Calu3 (cell line): ENCODE measurements around the gene KCNT1. TPM values are rescaled to one million over a fixed set of nuclear protein-coding genes. Genes with fewer than 3 reads are reported as not detected.
"Not testable (repeated sequence)": the region's sequence is repeated elsewhere in the genome, so short reads cannot be mapped to it uniquely, and the experiment has no call there.

Source experiments
- BruUV-seq: library from RNA; stranded (reverse); fragments of 400-500 nt; replicated peaks from 2 replicates; lab custom pipeline; 2021; lab: Mats Ljungman, UMichigan
- CTCF ChIA-PET: fragments of 300-600 bp; sonication (Branson Sonifier 250); formaldehyde crosslinking; loops from one replicate; lab custom pipeline; 2022; ENCODE audit warnings: antibody characterized with exemption; lab: Charles Lee
- DNase-seq: peaks from one replicate; pipeline ENCODE4 v3.0.0; 2022
- H3K27ac Mint-ChIP-seq: one replicate; pipeline ENCODE4 v1.8.0; 2022; ENCODE audit warnings: mixed read lengths; ENCODE audit not compliant: unreplicated experiment
- H3K27me3 Mint-ChIP-seq: one replicate; pipeline ENCODE4 v1.8.0; 2022; ENCODE audit warnings: mixed read lengths; ENCODE audit not compliant: unreplicated experiment
- H3K36me3 Mint-ChIP-seq: one replicate; pipeline ENCODE4 v1.8.0; 2022; ENCODE audit warnings: mild to moderate bottlenecking, moderate library complexity, mixed read lengths; ENCODE audit not compliant: insufficient read depth, unreplicated experiment
- H3K4me1 Mint-ChIP-seq: one replicate; pipeline ENCODE4 v1.8.0; 2022; ENCODE audit warnings: mild to moderate bottlenecking, low read depth, mixed read lengths; ENCODE audit not compliant: unreplicated experiment
- H3K4me3 Mint-ChIP-seq: one replicate; pipeline ENCODE4 v1.8.0; 2022; ENCODE audit warnings: mild to moderate bottlenecking, low read depth, moderate library complexity, mixed read lengths; ENCODE audit not compliant: unreplicated experiment
- H3K9me3 Mint-ChIP-seq: one replicate; pipeline ENCODE4 v1.8.0; 2022; ENCODE audit warnings: low read depth, mixed read lengths; ENCODE audit not compliant: unreplicated experiment
- intact Hi-C: fragments of 100-400 bp; cut with micrococcal nuclease; formaldehyde crosslinking; loops from one replicate; pipeline ENCODE4 v1.10.0; 2022; ENCODE audit not compliant: unreplicated experiment
- total RNA-seq: library from RNA; stranded (reverse); gene quantifications from 2 replicates; pipeline ENCODE4 v1.2.3, GENCODE V29; 2022
- TF ChIP-seq, protein P1 (sequence below): fragments of 200-600 bp; IDR thresholded peaks from one replicate; pipeline ENCODE4 v1.8.0; 2022; ENCODE audit warnings: antibody characterized with exemption; ENCODE audit not compliant: unreplicated experiment

KCNT1 gene
- total RNA-seq, 1 experiment from 2014 or later, result not detected

DNA sequence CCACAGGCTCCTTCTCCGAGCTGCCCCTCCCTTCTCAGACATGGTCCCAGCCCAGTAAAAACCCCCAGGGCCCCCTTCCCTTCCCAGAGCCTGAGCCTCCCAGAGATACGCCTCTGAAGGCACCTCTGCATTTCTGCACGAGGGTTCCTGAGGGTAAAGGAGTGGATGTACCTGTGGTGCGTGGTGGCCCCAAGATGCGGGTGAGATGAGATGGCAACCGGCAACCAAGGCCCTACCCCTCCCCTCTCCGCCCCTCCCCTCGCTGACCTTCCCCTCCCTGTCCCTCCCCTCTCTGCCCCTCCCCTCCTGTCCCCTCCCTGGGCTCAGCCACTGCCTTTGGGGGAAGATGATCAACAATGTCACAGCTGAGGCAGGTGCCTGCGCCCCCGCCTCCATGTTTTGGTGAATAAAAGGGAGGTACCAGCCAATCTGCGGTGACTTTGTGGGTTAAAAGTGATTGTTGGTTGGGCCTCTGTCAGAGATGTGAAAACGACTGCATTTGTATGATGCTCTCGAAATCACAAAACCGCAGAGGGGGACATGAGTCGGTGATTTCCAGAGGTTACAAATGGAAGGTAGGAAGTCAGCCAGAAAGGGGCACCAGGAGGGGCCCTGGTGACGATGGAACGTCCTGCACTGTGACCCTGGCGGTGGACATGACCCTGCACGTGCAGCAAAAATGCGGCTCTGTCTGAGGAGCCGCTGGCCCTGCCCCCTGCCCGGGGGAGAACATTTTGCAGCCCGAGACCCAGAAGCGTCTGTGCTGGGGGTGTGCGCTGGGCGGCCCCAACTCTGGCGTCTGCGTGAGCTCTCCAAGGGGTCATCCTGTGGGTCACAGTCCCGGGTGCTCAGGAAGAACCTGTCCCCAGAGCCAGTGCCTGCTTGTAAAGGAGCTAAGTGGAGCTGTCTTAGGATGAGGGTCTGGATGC is 35.2 kb upstream of the KCNT1 start:
- intact Hi-C loops, result no loop called here
- CTCF ChIA-PET, result no interaction called here
- no TSS peak for BruUV-seq

DNA sequence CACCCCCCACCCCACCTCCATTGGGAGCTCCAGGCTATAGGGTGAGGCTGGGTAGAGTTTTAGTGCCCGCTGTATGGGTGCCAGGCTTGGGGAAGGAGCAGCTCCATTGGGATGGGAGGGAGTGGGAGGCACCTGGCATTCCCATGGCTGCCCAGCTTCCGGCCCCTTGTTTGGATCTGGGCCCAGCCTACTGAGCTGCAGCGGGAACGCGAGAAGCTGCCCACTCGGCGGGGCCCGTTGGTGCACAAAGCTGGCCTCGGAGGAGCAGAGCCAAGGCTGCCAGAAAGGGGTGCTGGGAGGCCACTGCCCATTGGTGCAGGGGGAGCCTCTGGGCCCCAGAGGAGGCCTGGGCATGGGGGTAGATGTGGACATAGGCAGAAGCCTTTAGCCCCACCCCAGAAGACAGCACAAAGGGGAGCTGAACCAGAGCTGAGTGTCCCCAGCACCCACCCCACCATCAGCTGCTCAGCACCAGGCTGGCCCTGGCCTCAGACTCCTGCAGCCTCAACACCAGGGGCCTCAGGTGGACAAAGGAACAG is 34.5 kb upstream of the KCNT1 start:
- no peaks in the 10 kb centered on the region for H3K4me1 Mint-ChIP-seq
- intact Hi-C loops, result no loop called here
- H3K27ac Mint-ChIP-seq, result no peak overlapping the region
- H3K36me3 Mint-ChIP-seq, result no peaks in the 10 kb centered on the region
- H3K4me3 Mint-ChIP-seq, result no peak overlapping the region
- DNase-seq, result no peak
- CTCF ChIA-PET, result no interaction called here
- peaks cover 55% of the 10 kb centered on the region for H3K27me3 Mint-ChIP-seq
- TF ChIP-seq, protein P1, sequence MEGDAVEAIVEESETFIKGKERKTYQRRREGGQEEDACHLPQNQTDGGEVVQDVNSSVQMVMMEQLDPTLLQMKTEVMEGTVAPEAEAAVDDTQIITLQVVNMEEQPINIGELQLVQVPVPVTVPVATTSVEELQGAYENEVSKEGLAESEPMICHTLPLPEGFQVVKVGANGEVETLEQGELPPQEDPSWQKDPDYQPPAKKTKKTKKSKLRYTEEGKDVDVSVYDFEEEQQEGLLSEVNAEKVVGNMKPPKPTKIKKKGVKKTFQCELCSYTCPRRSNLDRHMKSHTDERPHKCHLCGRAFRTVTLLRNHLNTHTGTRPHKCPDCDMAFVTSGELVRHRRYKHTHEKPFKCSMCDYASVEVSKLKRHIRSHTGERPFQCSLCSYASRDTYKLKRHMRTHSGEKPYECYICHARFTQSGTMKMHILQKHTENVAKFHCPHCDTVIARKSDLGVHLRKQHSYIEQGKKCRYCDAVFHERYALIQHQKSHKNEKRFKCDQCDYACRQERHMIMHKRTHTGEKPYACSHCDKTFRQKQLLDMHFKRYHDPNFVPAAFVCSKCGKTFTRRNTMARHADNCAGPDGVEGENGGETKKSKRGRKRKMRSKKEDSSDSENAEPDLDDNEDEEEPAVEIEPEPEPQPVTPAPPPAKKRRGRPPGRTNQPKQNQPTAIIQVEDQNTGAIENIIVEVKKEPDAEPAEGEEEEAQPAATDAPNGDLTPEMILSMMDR, result no peak
- BruUV-seq, result no TSS peak
- no peaks in the 10 kb centered on the region for H3K9me3 Mint-ChIP-seq

More for the DNA sequence above, 35.2 kb upstream of the KCNT1 start:
- H3K4me1 Mint-ChIP-seq, result no peaks in the 10 kb centered on the region
- no peak for DNase-seq
- H3K36me3 Mint-ChIP-seq, result no peaks in the 10 kb centered on the region
- no peaks in the 10 kb centered on the region for H3K9me3 Mint-ChIP-seq
- no peak overlapping the region for H3K27ac Mint-ChIP-seq
- peaks cover 48% of the 10 kb centered on the region for H3K27me3 Mint-ChIP-seq
- H3K4me3 Mint-ChIP-seq, result no peak overlapping the region
- TF ChIP-seq, protein P1, result no peak

DNA sequence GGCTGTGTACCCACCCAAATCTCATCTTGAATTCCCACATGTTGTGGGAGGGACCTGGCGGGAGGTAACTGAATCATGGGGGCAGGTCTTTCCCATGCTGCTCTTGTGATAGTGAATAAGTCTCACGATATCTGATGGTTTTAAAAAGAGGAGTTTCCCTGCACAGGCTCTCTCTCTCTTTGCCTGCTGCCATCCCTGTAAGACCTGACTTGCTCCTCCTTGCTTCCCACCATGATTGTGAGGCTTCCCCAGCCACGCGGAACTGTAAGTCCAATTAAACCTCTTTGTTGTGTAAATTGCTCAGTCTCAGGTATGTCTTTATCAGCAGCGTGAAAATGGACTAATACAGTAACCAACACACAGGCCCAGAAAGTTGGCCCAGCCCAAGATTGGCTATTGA is 33.0 kb upstream of the KCNT1 start:
- DNase-seq, BruUV-seq, H3K4me1 Mint-ChIP-seq, H3K4me3 Mint-ChIP-seq, CTCF ChIA-PET, intact Hi-C loops, H3K36me3 Mint-ChIP-seq, H3K9me3 Mint-ChIP-seq, H3K27ac Mint-ChIP-seq: not testable (repeated sequence)
- peaks cover 66% of the 10 kb centered on the region for H3K27me3 Mint-ChIP-seq

DNA sequence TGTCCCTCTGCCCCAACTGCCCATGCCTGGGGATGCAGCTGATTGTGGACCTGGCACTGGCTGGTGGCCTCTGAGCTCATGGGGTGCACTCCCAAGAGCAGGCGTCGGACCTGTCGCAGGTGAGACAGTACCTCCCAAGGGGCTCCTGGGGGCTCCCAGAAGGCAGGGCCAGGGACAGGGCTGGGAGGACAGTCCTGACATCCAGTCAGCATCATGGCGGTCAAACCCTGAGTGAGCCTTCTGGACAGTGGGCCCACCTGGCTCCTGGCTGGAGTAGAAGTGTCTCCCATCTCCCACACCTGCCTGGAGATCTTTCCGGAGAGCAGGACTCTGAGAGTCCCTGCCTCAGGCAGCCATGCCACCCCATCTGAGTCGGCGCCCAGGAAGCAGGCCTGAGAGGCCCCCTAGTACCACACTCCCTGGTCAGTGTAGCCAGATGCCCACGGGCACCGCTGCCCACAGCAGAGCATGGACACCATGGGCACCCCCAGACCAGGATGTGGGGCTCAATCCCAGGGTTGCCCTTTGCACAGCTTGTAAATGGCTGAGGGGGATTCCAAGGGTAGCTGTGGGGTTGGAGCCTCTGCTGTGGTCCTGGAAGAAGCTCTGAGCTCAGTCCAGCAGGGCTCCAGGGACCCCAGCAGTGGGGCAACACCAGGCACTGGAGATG is 32.2 kb upstream of the KCNT1 start:
- Mint-ChIP-seq H3K27ac (no peak overlapping the region), H3K27me3 (peaks cover 66% of the 10 kb centered on the region), H3K36me3 (no peaks in the 10 kb centered on the region), H3K9me3 (no peaks in the 10 kb centered on the region), H3K4me1 (no peaks in the 10 kb centered on the region), H3K4me3 (no peak overlapping the region)
- BruUV-seq, result no TSS peak
- CTCF ChIA-PET, result no interaction called here
- intact Hi-C loops, result no loop called here
- TF ChIP-seq, protein P1, result no peak
- no peak for DNase-seq
